GM19397 (cell line): ENCODE data around the gene NECAB3.

Experiments
- ATAC-seq: cut with Tn5 transposase; IDR thresholded peaks from one replicate; pipeline ENCODE4 v1.9.1; 2021; ENCODE audit warnings: mild to moderate bottlenecking, moderate library complexity; ENCODE audit not compliant: unreplicated experiment

NECAB3 gene

DNA sequence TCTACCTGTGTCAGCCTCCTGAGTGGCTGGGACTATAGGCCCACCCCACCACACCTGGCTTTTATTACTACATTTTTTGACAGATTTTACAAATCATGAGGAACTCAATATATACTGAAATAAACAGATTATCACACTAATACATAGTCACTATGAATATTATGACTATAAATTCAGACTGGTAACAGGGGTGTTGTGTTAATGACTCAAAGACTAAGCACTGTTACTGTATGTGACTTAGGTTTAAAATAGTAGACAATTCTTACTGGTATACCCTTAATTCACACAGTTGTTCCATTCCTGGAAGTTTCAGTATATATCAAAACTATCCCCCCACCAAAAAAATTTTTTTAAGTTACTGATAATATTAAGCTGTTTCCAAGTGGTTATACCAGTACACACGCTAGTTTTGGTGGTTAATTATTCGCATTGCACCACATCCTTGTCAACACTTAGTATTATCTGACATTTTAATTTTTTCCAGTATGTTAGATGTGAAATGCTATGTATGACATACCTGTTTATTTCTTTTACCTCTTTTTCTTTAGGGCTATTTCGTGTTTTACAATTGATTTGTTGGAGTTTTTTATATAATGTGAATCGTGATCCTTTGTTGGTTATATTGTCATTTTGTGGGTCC is 46.5 kb downstream of the NECAB3 start:
- no peak for ATAC-seq

DNA sequence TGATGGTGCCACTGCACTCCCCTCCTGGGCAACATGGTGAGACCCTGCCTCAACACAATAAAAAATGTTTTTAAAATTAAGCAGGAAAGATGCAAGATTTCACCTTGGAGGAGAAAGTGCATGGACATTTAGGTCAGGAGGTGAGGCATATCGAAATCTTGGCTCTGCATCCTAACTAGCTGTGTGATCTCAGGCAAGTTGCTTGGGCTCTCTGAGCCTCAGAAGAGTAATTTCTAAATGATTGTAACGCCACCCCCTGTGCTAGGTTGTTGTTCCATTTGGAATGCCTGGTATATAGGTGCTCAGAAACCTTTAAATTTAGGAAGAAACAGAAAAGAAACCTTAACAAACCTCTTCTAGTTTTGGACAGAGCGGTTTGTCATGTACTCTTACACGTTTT is 48.0 kb downstream of the NECAB3 start:
- ATAC-seq = no peak

DNA sequence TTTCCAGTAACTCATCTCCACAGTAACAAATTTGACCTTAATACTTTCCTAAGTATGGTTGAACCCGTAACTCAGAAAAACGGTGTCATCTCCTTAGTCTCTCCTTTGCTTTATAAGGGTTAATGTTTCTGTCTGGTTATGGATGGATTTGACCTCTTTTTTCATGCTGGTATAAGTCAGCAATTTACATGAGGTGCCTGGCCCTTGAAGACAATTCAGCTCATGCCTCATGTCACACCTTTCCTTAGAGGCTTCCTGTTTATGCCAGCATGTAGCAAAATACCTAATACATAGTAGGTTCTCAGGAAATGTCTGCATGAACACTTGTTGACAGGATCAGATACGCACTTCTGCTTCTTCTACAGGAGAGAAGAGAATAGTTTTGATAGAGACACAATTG is 49.8 kb downstream of the NECAB3 start:
- no peak for ATAC-seq

DNA sequence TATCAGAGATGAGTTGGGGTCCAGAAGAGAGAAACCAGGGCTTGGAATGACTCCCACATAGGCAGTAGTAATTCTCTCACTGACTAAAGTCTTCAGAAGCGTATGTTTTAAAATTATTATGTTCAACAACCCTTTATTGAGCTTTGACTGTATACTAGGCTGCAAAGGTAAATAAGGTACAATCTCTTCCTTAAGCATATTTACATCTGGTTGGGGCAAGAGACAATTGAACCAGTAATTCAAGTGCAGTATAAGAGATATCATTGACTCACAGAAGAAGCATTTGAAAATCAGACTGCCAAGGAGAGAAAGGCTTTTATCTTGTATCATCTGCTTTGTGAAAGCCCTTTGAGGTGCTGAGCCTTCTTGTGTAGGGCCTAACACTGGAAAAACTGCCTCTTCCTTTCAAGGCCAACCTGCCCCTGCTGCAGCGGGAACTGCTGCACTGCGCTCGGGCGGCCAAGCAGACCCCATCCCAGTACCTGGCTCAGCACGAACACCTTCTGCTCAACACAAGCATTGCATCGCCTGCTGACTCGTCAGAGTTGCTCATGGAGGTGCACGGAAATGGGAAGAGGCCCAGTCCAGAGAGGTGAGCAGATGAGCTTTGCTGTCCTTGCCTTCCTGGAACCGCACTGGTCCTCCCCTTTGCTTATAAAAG is 51.4 kb downstream of the NECAB3 start:
- ATAC-seq = no peak

DNA sequence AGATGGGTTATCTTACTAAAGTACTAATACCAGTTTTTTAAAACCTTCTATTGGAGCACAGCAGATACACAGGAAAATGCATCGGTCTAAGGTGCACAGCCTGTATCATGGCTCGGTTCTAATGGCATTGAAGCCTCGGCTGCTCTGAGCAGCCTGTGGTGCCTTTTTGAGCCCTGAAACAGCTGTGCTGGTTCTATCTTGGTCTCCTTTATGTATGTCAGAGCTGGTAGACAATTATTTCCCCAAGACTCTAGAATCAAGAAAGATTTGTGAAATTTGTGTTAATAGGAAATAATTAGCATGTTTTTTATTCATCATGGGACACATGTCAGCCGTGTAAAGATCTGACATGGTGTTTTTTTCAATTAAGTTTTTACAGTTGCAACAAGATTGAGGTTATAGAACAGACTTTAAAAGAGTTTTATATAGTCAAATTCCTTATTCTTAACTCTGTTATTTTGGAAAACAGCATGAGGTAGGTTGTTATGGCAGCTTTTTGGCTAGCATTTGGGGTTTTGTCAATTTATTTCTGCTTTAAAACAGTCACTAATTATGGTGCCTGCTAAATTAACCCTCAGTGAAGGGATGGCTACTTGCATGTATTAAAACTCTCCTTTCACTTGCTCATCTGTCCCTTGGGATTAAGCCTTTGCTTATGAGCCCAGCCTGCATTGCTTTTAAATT is 52.4 kb downstream of the NECAB3 start:
- ATAC-seq = no peak

DNA sequence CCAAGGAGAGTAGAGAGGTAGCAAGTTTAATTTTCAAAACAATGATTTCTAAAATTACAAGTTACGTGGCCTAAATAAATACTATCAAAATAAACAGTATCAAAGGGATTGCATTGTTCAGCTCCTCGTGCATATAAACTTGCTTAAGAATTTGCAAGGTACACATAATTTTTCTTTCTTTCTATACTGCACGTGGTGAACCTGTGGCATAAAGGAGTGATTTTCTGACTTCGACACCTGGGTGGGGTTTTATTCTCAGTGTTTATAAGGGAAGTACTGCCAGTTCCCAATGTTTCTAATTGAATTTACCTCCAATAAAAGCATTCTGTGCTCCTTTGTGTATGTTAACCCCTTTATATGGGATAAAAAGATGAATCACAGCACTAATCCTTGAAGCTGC is 62.2 kb downstream of the NECAB3 start:
- no peak for ATAC-seq

DNA sequence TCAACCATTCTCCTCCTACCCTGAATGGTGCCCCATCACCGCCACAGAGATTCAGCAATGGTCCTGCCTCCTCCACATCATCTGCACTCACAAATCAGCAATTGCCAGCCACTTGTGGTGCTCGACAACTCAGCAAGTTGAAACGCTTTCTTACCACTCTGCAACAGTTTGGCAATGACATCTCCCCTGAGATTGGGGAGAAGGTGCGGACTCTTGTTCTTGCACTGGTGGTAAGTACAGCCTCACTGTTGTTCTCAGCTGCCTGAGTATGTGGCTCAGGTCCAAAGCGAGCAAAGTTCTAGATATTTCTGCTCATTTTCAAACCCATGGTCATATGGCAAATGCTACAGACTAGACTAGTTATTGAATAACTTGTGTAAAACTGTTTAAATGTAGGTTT is 63.1 kb downstream of the NECAB3 start:
- no peak for ATAC-seq

DNA sequence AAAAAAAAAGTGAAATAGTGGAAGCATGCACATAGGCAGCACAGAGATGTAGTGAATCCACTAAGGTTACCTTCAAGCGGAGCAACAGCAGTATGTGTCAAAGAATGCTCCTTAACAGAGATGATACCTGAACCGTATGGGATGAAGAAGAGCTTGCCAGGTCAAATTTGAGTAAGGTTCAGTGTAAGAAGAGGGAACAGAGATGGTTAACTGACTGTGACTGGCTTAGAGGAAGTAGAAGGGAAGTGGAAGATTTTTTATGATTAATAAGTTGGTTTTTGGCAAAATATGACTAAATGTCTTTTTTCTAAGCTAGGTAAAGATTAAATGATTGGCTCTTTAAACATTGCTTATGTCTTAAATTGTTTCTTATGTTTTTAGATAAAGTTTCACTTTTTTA is 64.7 kb downstream of the NECAB3 start:
- no peak for ATAC-seq
